Fibroblast of mammary gland (primary cell): Measurements from ENCODE around the gene DHRS1.
"Not testable (repeated sequence)": the region's sequence is repeated elsewhere in the genome, so short reads cannot be mapped to it uniquely, and the experiment has no call there.

ENCODE experiments used
- DNase-seq: peaks from one replicate; pipeline ENCODE4 v3.0.0-alpha.2; 2010; ENCODE audit warnings: low read depth
- H3K4me3 ChIP-seq: 2 replicates; pipeline ENCODE4 v1.5.1; 2011; ENCODE audit warnings: low read depth, mild to moderate bottlenecking, low read length, moderate library complexity; ENCODE audit not compliant: control insufficient read depth
- CTCF ChIP-seq: conservative IDR thresholded peaks from 2 replicates; pipeline ENCODE4 v1.5.1; 2011; ENCODE audit warnings: low read depth, low read length, inconsistent platforms; ENCODE audit not compliant: control insufficient read depth, insufficient read depth

Gene DHRS1

GRCh38 chr14:24247422-24247821 lies 52.2 kb downstream of the DHRS1 start:
- no peak for DNase-seq
- no peak overlapping the region for H3K4me3 ChIP-seq
- no peak for TF ChIP-seq CTCF

- no peak for DNase-seq
- no peak overlapping the region for H3K4me3 ChIP-seq
- TF ChIP-seq CTCF, result no peak
Observed at GRCh38 chr14:24246765-24247212, 52.8 kb downstream of the DHRS1 start.

GRCh38 chr14:24245350-24245749 lies 54.2 kb downstream of the DHRS1 start:
- not testable (repeated sequence) for H3K4me3 ChIP-seq, DNase-seq

- peak; percentile 14 for DNase-seq
- peak overlapping the region; percentile 90 for H3K4me3 ChIP-seq
- no peak for TF ChIP-seq CTCF
Observed at GRCh38 chr14:24243336-24243836, 56.2 kb downstream of the DHRS1 start.

GRCh38 chr14:24241829-24242443 lies 57.6 kb downstream of the DHRS1 start:
- DNase-seq, result peak; percentile 86
- H3K4me3 ChIP-seq, result peak overlapping the region; percentile 90
- peak; percentile 19 for TF ChIP-seq CTCF
